ENCODE results near the gene SSBP4.

SSBP4 gene

GRCh38 chr19:18465214-18465963 is 46.2 kb downstream of the SSBP4 start:
- CTCF ChIA-PET, result interaction anchor here (0.8 to 7.3 kb wide), 16 partner anchors 8 to 381 kb away, joined by 3 to 42 read pairs (median 4); partner anchors contain the start of genes ELL, REX1BD and SSBP4
- POLR2A ChIA-PET, result no interaction called here
- DNase-seq (ENCODE audit: low read depth, low spot score), result no peak
- TF ChIP-seq CTCF (IDR thresholded peaks at IDR 0.05; ENCODE audit: insufficient read depth, low read length, missing control alignments), result no peak
- no peak overlapping the region for H3K4me3 ChIP-seq (ENCODE audit: low read depth, low read length)

- H3K4me3 ChIP-seq (ENCODE audit: low read depth, low read length), result no peak overlapping the region
- no peak for DNase-seq (ENCODE audit: low read depth, low spot score)
- CTCF ChIA-PET, result interaction anchor here (0.9 to 7.3 kb wide), 9 partner anchors 8 to 382 kb away, joined by 3 to 42 read pairs (median 5); partner anchors contain the start of gene ELL
- POLR2A ChIA-PET, result no interaction called here
- no peak for TF ChIP-seq CTCF (IDR thresholded peaks at IDR 0.05; ENCODE audit: insufficient read depth, low read length, missing control alignments)
Measured at GRCh38 chr19:18465964-18466339, 46.8 kb downstream of the SSBP4 start.

GRCh38 chr19:18466354-18466753 is 47.2 kb downstream of the SSBP4 start:
- ChIA-PET POLR2A (no interaction called here), CTCF (interaction anchor here (0.9 to 7.3 kb wide), 10 partner anchors 9 to 381 kb away, joined by 3 to 42 read pairs (median 4); partner anchors contain the start of gene ELL)
- DNase-seq (ENCODE audit: low read depth, low spot score), result no peak
- no peak for TF ChIP-seq CTCF (IDR thresholded peaks at IDR 0.05; ENCODE audit: insufficient read depth, low read length, missing control alignments)
- H3K4me3 ChIP-seq (ENCODE audit: low read depth, low read length), result no peak overlapping the region

- CTCF ChIA-PET, result interaction anchor here (1.0 to 16.0 kb wide), 8 partner anchors 6 to 125 kb away, joined by 3 to 117 read pairs (median 14); partner anchors contain the start of gene ELL
- no peak overlapping the region for H3K4me3 ChIP-seq (ENCODE audit: low read depth, low read length)
- no peak for DNase-seq (ENCODE audit: low read depth, low spot score)
- POLR2A ChIA-PET, result no interaction called here
- no peak for TF ChIP-seq CTCF (IDR thresholded peaks at IDR 0.05; ENCODE audit: insufficient read depth, low read length, missing control alignments)
Measured at GRCh38 chr19:18467978-18468377, 48.8 kb downstream of the SSBP4 start.

GRCh38 chr19:18468517-18468916 is 49.3 kb downstream of the SSBP4 start:
- ChIA-PET POLR2A (no interaction called here), CTCF (interaction anchor here (0.9 to 16.0 kb wide), 13 partner anchors 7 to 379 kb away, joined by 3 to 117 read pairs (median 9); partner anchors contain the start of genes ELL and UBA52)
- H3K4me3 ChIP-seq (ENCODE audit: low read depth, low read length), result no peak overlapping the region
- no peak for DNase-seq (ENCODE audit: low read depth, low spot score)
- TF ChIP-seq CTCF (IDR thresholded peaks at IDR 0.05; ENCODE audit: insufficient read depth, low read length, missing control alignments), result no peak

GRCh38 chr19:18469069-18469846 is 50.1 kb downstream of the SSBP4 start:
- POLR2A ChIA-PET, result no interaction called here
- CTCF ChIA-PET, result interaction anchor here (0.6 to 16.0 kb wide), 36 partner anchors 7 to 434 kb away, joined by 3 to 117 read pairs (median 4); partner anchors contain the start of genes ELL, REX1BD and UBA52
- H3K4me3 ChIP-seq (ENCODE audit: low read depth, low read length), result no peak overlapping the region
- no peak for DNase-seq (ENCODE audit: low read depth, low spot score)
- TF ChIP-seq CTCF (IDR thresholded peaks at IDR 0.05; ENCODE audit: insufficient read depth, low read length, missing control alignments), result peak; percentile 83

Data from AG04449 (cell line).